Vagina (tissue), 2 donors: Measurements from ENCODE around the gene IL12B.
"Not testable (repeated sequence)": the region's sequence is repeated elsewhere in the genome, so short reads cannot be mapped to it uniquely, and the experiment has no call there.

Source experiments
- POLR2A ChIP-seq, 2 donors: fragments of 450-650 bp; IDR thresholded peaks; one replicate each; pipeline ENCODE4 v1.6.1; 2017; ENCODE audit warnings: antibody characterized with exemption in 2 of 2, mild to moderate bottlenecking in 2 of 2, moderate library complexity in 2 of 2
- POLR2AphosphoS5 ChIP-seq, 2 donors: sonication (generic); formaldehyde crosslinking; IDR thresholded peaks; one replicate each; pipeline ENCODE4 v1.9.0; 2017; ENCODE audit warnings: antibody characterized with exemption in 2 of 2, mild to moderate bottlenecking in 2 of 2, low read depth in 1 of 2; ENCODE audit not compliant: insufficient read depth in 1 of 2
- TF ChIP-seq, protein P1 (sequence below), 3 experiments: fragments of 450-650 bp in 2 of 3; fragments of 200-600 bp in 1 of 3; sonication (generic) in 1 of 3; IDR thresholded peaks; one replicate each; pipeline ENCODE4 v1.5.1; 2017 to 2019; ENCODE audit warnings: antibody characterized with exemption in 3 of 3, mild to moderate bottlenecking in 2 of 3, moderate library complexity in 2 of 3

- TF ChIP-seq, protein P1, sequence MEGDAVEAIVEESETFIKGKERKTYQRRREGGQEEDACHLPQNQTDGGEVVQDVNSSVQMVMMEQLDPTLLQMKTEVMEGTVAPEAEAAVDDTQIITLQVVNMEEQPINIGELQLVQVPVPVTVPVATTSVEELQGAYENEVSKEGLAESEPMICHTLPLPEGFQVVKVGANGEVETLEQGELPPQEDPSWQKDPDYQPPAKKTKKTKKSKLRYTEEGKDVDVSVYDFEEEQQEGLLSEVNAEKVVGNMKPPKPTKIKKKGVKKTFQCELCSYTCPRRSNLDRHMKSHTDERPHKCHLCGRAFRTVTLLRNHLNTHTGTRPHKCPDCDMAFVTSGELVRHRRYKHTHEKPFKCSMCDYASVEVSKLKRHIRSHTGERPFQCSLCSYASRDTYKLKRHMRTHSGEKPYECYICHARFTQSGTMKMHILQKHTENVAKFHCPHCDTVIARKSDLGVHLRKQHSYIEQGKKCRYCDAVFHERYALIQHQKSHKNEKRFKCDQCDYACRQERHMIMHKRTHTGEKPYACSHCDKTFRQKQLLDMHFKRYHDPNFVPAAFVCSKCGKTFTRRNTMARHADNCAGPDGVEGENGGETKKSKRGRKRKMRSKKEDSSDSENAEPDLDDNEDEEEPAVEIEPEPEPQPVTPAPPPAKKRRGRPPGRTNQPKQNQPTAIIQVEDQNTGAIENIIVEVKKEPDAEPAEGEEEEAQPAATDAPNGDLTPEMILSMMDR (IDR thresholded peaks at IDR 0.05): not testable (repeated sequence)
- TF ChIP-seq POLR2A (IDR thresholded peaks at IDR 0.05); POLR2AphosphoS5 (IDR thresholded peaks at IDR 0.05; ENCODE audit: insufficient read depth in 1 of 2, low read depth in 1 of 2): not testable (repeated sequence)
Observed at GRCh38 chr5:159266764-159267163, 63.5 kb downstream of the IL12B start.
